HG02623 (cell line): ENCODE measurements around the gene MTHFD1L.

Source experiments
- ATAC-seq: cut with Tn5 transposase; IDR thresholded peaks from one replicate; pipeline ENCODE4 v1.9.1; 2021; ENCODE audit warnings: moderate library complexity; ENCODE audit not compliant: unreplicated experiment

Gene MTHFD1L

DNA sequence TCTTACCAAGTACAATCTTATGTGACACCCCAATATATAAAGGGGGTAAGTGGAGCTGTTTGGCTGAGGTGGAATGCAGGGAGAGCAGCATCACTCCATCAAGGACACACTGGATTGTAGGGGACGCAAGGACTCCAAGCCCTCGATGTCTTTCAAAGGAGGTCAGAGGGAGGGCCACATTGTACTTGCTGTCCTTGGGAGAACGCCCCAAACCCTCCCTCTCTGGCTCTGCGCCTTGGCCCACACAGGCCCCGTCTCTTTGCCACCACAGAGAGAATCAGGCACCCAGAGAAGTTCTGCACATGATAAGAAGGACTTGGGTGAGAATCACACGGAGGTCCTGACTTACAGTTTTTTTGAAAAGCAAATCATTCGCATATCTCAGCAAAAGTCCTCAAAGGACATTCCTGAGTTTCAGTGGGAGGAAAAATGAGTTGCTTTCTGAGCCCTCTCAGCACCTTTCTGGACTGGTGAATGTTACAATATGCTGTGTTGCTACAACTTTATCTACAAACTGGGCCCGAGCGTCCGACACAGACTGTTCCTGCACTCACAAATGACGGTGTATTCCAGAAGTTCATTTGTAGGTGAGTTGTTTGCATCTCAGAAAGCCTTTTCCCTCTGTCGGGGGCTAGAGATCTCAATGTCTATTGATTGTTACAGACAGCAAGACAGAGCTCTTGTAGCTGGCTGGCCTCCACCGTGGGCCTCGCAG lies 281.8 kb downstream of the MTHFD1L start:
- ATAC-seq = no peak

DNA sequence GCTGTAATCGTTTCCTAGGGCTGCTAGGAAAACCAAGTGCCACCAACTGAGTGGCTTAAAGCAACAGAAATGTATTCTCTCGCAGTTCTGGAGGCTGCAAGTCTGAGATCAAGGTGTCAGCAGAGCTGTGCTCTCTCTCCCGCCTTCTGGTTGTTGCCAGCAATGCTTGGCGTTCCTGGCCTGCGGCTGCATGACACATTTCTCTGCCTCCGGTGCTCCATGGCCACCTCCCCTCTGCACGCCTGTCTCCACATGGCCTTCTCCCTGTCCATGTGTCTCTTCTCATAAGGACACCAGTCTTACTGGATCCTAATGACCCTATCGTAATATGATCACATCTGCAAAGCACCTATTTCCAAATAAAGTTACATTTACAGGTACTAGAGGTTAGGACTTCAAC lies 282.6 kb downstream of the MTHFD1L start:
- ATAC-seq = no peak

DNA sequence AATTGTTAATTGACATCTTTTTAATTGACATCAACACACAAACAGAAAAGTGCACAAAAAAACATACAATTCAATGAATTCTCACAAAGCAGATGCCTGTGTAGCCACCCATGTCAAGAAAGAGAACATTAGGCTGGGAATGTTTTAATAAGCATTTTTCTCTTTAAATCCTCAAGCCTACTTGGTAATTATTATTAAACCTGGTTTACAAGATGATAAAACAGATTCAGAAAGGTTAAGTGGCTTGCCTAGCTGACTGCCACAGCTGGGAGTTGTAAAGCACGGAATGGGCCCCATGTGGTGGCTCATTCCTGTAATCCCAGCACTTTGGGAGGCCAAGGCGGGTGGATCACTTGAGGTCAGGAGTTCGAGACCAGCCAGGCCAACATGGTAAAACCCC lies 284.3 kb downstream of the MTHFD1L start:
- no peak for ATAC-seq
